PC-9 (cell line): ENCODE measurements around the gene DSTN. TPM values are rescaled to one million over a fixed set of nuclear protein-coding genes. Genes with fewer than 3 reads are reported as not detected.

Experiments
- BruUV-seq: library from RNA; stranded (reverse); fragments of 400-500 nt; replicated peaks from 2 replicates; lab custom pipeline; 2021; lab: Mats Ljungman, UMichigan
- CTCF ChIA-PET: fragments of 300-600 bp; sonication (Branson Sonifier 250); formaldehyde crosslinking; loops from one replicate; lab custom pipeline; 2022; ENCODE audit warnings: antibody characterized with exemption; lab: Charles Lee
- POLR2A ChIA-PET: fragments of 300-600 bp; sonication (Branson Sonifier 250); formaldehyde crosslinking; loops from one replicate; lab custom pipeline; 2022; ENCODE audit warnings: antibody characterized with exemption; ENCODE audit not compliant: unreplicated experiment; lab: Charles Lee
- DNase-seq, 2 experiments: peaks; one replicate each; pipeline versions ENCODE4 v3.0.0 to v3.0.0-alpha.2; 2015 to 2022; ENCODE audit warnings: mixed read lengths in 1 of 2
- H2AFZ ChIP-seq: fragments of 200-600 bp; sonication (generic); 2 replicates; pipeline ENCODE4 v1.8.1; 2017; ENCODE audit warnings: antibody characterized with exemption
- H3F3A ChIP-seq: fragments of 200-600 bp; sonication (generic); 2 replicates; pipeline ENCODE4 v1.8.1; 2017; ENCODE audit warnings: antibody characterized with exemption, mild to moderate bottlenecking, low read depth; ENCODE audit not compliant: insufficient read depth
- H3K27ac ChIP-seq: fragments of 200-600 bp; sonication (generic); 2 replicates; pipeline ENCODE4 v1.6.1; 2016; ENCODE audit warnings: mixed run types
- H3K27me3 ChIP-seq: fragments of 200-600 bp; sonication (generic); 2 replicates; pipeline ENCODE4 v1.6.1; 2016; ENCODE audit warnings: low read depth, mixed run types; ENCODE audit not compliant: insufficient read depth
- H3K36me3 ChIP-seq: fragments of 200-600 bp; sonication (generic); 2 replicates; pipeline ENCODE4 v1.6.1; 2016; ENCODE audit warnings: low read depth, mixed run types
- H3K4me1 ChIP-seq: fragments of 200-600 bp; sonication (generic); replicated peaks from 2 replicates; pipeline ENCODE4 v1.6.1; 2016; ENCODE audit warnings: mixed run types; ENCODE audit not compliant: insufficient read depth
- H3K4me2 ChIP-seq: fragments of 200-600 bp; sonication (generic); 2 replicates; pipeline ENCODE4 v1.6.1; 2017; ENCODE audit warnings: mixed run types
- H3K4me3 ChIP-seq: fragments of 200-600 bp; sonication (generic); 2 replicates; pipeline ENCODE4 v1.6.1; 2016; ENCODE audit warnings: mixed run types
- H3K79me2 ChIP-seq: fragments of 200-600 bp; sonication (generic); 2 replicates; pipeline ENCODE4 v1.6.1; 2017; ENCODE audit warnings: low read depth, mixed run types
- H3K9me2 ChIP-seq: fragments of 200-600 bp; sonication (generic); 2 replicates; pipeline ENCODE4 v1.8.1; 2017; ENCODE audit warnings: mild to moderate bottlenecking; ENCODE audit not compliant: insufficient read depth
- H3K9me3 ChIP-seq: fragments of 200-600 bp; sonication (generic); 2 replicates; pipeline ENCODE4 v1.8.1; 2016; ENCODE audit warnings: low read depth; ENCODE audit not compliant: insufficient read depth
- H4K20me1 ChIP-seq: fragments of 200-600 bp; sonication (generic); 2 replicates; pipeline ENCODE4 v1.8.1; 2017; ENCODE audit not compliant: insufficient read depth
- CTCF ChIP-seq: fragments of 200-600 bp; sonication (generic); conservative IDR thresholded peaks from 2 replicates; pipeline ENCODE4 v1.6.1; 2017; ENCODE audit warnings: mixed run types, antibody characterized with exemption, mild to moderate bottlenecking, moderate library complexity
- EZH2 ChIP-seq: fragments of 200-600 bp; sonication (generic); IDR thresholded peaks from 2 replicates; pipeline ENCODE4 v1.8.0; 2017; ENCODE audit warnings: antibody characterized with exemption, low read depth
- intact Hi-C: fragments of 100-400 bp; cut with micrococcal nuclease; formaldehyde crosslinking; loops from one replicate; pipeline ENCODE4 v1.10.0; 2022; ENCODE audit not compliant: unreplicated experiment
- total RNA-seq: library from RNA; stranded (reverse); gene quantifications from 2 replicates; pipeline ENCODE4 v1.2.3, GENCODE V29; 2021

The DSTN gene
- total RNA-seq, 1 experiment from 2014 or later = 366 TPM

DNA sequence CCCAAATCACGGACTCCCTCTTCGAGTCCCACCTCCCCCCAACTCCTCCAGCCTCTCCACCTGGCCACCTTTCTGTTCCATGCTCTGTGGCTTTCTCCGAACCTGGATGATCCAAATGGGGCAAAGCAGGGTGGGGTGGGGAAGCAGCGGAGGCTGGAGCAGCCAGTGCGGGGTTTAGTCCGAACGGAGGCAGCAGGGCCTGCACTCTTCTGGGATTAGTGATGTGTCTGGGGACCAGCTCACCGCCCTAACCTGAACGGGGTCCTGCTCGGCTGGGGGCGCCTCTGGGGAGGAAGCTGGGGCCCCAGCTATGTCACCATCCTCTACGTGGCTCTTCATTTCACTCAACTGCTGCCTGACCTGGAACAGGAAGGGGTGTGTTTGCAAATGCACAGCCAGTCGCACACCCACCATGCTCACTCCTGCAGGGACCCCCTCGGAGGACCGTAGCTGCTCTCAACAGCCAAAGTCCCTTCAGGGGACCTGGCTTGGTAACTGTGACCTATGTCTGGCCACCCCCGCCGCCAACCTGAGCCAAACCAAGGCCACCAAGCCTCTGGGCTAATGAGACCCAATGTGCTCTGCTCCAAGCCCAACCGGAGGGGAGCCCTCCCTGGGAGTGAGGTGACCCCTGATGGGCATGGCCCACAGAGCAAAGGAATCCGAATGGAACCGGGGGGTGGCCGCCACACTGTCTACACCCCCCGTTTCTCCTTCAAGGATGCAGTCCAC is 46.8 kb downstream of the DSTN start:
- intact Hi-C loops = loop anchor here (1.0 to 5.0 kb wide), 3 partner anchors 79 to 814 kb away; no protein-coding TSS in a partner anchor
- Histone ChIP-seq H3K36me3 (no peaks in the 10 kb centered on the region), H3K9me2 (no peaks in the 10 kb centered on the region), H4K20me1 (no peaks in the 10 kb centered on the region; the same call in 1 of the 2 replicates), H2AFZ (no peak overlapping the region), H3K4me1 (no peaks in the 10 kb centered on the region), H3K4me2 (no peak overlapping the region), H3K79me2 (no peaks in the 10 kb centered on the region), H3K27me3 (no peaks in the 10 kb centered on the region), H3F3A (no peaks in the 10 kb centered on the region), H3K9me3 (no peaks in the 10 kb centered on the region), H3K4me3 (no peak overlapping the region), H3K27ac (no peak overlapping the region)
- ChIA-PET CTCF (no interaction called here), POLR2A (no interaction called here)
- BruUV-seq = no TSS peak
- no peak for TF ChIP-seq CTCF
- TF ChIP-seq EZH2 = no peak
- DNase-seq = no peak

- Histone ChIP-seq H3K4me1 (no peaks in the 10 kb centered on the region), H3K4me3 (no peak overlapping the region), H3K79me2 (no peaks in the 10 kb centered on the region), H3K36me3 (no peaks in the 10 kb centered on the region), H3F3A (no peaks in the 10 kb centered on the region), H3K9me2 (no peaks in the 10 kb centered on the region), H3K4me2 (no peak overlapping the region), H3K9me3 (no peaks in the 10 kb centered on the region), H4K20me1 (no peaks in the 10 kb centered on the region; the same call in 1 of the 2 replicates), H3K27me3 (no peaks in the 10 kb centered on the region), H3K27ac (no peak overlapping the region), H2AFZ (no peak overlapping the region)
- intact Hi-C loops = loop anchor here (1.0 to 5.0 kb wide), 3 partner anchors 80 to 815 kb away; no protein-coding TSS in a partner anchor
- CTCF ChIA-PET = no interaction called here
- TF ChIP-seq CTCF (peak; percentile 82), EZH2 (no peak)
- BruUV-seq = no TSS peak
- DNase-seq = peak in 1 of 2 experiments; percentile 55
- POLR2A ChIA-PET = no interaction called here
These were observed 47.5 kb downstream of the DSTN start for GRCh38 chr20:17617212-17617867.

DNA sequence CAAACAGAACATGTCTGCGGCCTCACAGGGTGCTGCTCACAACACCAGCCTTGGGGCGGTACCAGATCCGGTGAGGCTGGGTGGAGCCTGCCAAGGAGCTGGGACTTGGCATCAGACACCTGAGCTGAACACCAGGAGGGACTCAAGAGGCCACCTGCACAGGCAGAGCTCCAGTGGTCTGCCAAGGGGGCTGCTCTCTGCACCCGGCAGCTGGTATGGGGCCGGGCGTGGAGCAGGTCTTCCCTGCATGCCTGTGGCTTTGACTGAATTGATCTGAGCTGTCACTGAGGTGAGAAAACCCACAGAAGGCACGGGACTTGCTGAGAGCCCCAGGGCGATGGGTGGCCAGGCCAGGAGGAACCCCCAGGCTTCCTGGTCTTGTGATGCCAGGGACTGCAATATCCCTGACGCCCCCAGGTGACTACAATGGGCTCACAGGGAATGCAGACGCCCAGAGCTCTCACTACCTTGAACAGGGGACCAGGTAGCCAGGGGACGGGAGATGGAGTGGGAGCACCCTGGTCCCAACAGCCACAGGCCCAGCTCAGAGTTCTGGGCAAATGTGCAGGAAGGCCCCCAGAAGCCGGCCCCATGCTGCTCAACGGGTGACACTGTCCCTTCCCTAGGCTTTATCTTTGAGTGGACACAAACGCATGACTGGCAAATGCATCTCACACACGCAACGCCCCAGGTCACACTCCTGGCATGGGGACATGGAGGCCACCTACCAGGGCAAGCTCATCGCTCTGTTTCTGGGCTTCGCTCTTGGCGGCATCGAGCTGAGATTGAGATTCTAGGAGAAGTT is 48.2 kb downstream of the DSTN start:
- no peaks in the 10 kb centered on the region for H3K79me2 ChIP-seq
- H3K9me2 ChIP-seq = no peaks in the 10 kb centered on the region
- no peaks in the 10 kb centered on the region for H3K9me3 ChIP-seq
- no peak overlapping the region for H3K4me3 ChIP-seq
- H4K20me1 ChIP-seq = no peaks in the 10 kb centered on the region; the same call in 1 of the 2 replicates
- CTCF ChIA-PET = interaction anchor here (0.7 kb wide), 1 partner anchor 84 kb away, joined by 7 read pairs; no protein-coding TSS in a partner anchor
- no TSS peak for BruUV-seq
- H3K4me2 ChIP-seq = no peak overlapping the region
- intact Hi-C loops = loop anchor here (1.0 to 5.0 kb wide), 3 partner anchors 81 to 816 kb away; no protein-coding TSS in a partner anchor
- no peaks in the 10 kb centered on the region for H3K36me3 ChIP-seq
- no peaks in the 10 kb centered on the region for H3K27me3 ChIP-seq
- no peaks in the 10 kb centered on the region for H3F3A ChIP-seq
- H3K4me1 ChIP-seq = no peaks in the 10 kb centered on the region
- no peak for DNase-seq
- H3K27ac ChIP-seq = no peak overlapping the region
- H2AFZ ChIP-seq = no peak overlapping the region
- POLR2A ChIA-PET = interaction anchor here (0.6 kb wide), 2 partner anchors 18 to 61 kb away, joined by 4 to 7 read pairs; no protein-coding TSS in a partner anchor
- TF ChIP-seq EZH2 (no peak), CTCF (peak; percentile 16; the same call in 1 of the 2 replicates)
